K562 (cell line): ENCODE results near the gene RELL1. TPM values are rescaled to one million over a fixed set of nuclear protein-coding genes. Genes with fewer than 3 reads are reported as not detected.

ENCODE experiments used
- ATAC-seq: fragments of 200-7000 bp; cut with Tn5 transposase; 3 replicates; pipeline ENCODE4 v1.9.1; 2020; ENCODE audit warnings: moderate library complexity
- BruUV-seq: library from RNA; stranded (reverse); fragments of 400-500 nt; replicated peaks from 2 replicates; lab custom pipeline; 2021; lab: Mats Ljungman, UMichigan
- CTCF ChIA-PET: fragments of 300-600 bp; formaldehyde crosslinking; extraction: SDS; loops from one replicate; lab custom pipeline; 2021; ENCODE audit warnings: low intra/inter-chr PET ratio; lab: Yijun Ruan, JAX
- POLR2A ChIA-PET: fragments of 300-600, 350-650 bp; sonication (Branson Sonifier 250); formaldehyde crosslinking; extraction: SDS; loops from one replicate; lab custom pipeline; 2021; ENCODE audit warnings: antibody characterized with exemption, inconsistent platforms; lab: Yijun Ruan, JAX
- DNase-seq, 4 experiments: peaks; one replicate each; pipeline versions ENCODE4 v3.0.0 to v3.0.0-alpha.2; 2011 to 2018; ENCODE audit warnings: low spot score in 3 of 4, mixed read lengths in 3 of 4; ENCODE audit errors: extremely low read depth in 1 of 4
- FAIRE-seq: peaks from 2 replicates; lab custom pipeline; 2011; peaks lifted over from hg19 to GRCh38; lab: Jason Lieb, UNC
- H2AFZ ChIP-seq: 2 replicates; pipeline ENCODE4 v1.6.0; 2011; ENCODE audit warnings: low read depth, low read length, control low read depth, inconsistent platforms
- H3K27ac ChIP-seq: fragments of 200-600 bp; 3 replicates; pipeline ENCODE4 v1.8.0; 2011; ENCODE audit warnings: low read depth, mild to moderate bottlenecking, control low read depth, inconsistent platforms, low read length, moderate library complexity, mixed read lengths; ENCODE audit errors: extremely low read depth
- H3K27me3 ChIP-seq, 2 experiments: fragments of 300-600 bp in 1 of 2; 2 replicates in 1 of 2; 3 replicates in 1 of 2; pipeline versions ENCODE4 v1.6.0 to v1.8.0; 2011; ENCODE audit warnings: inconsistent platforms in 2 of 2, low read length in 2 of 2, mild to moderate bottlenecking in 1 of 2, mixed read lengths in 1 of 2, moderate library complexity in 1 of 2; ENCODE audit not compliant: control insufficient read depth in 2 of 2, insufficient read depth in 2 of 2
- H3K36me3 ChIP-seq: fragments of 300-600 bp; 3 replicates; pipeline ENCODE4 v1.8.0; 2011; ENCODE audit warnings: mild to moderate bottlenecking, low read length, inconsistent platforms; ENCODE audit not compliant: control insufficient read depth, insufficient read depth
- H3K4me1 ChIP-seq, 2 experiments: fragments of 200-600 bp in 1 of 2; replicated peaks in 1 of 2; 2 replicates in 1 of 2; 3 replicates in 1 of 2; pipeline versions ENCODE4 v1.5.1 to v1.8.0; 2011; ENCODE audit warnings: inconsistent platforms in 2 of 2, low read length in 2 of 2, mild to moderate bottlenecking in 1 of 2, mixed read lengths in 1 of 2, moderate library complexity in 1 of 2; ENCODE audit not compliant: control insufficient read depth in 2 of 2, insufficient read depth in 2 of 2
- H3K4me2 ChIP-seq: 2 replicates; pipeline ENCODE4 v1.6.1; 2011; ENCODE audit warnings: low read length, control low read depth, inconsistent platforms, mixed read lengths; ENCODE audit not compliant: insufficient read depth
- H3K4me3 ChIP-seq: fragments of 200-600 bp; sonication (generic), shearing (Covaris generic); 2 replicates; pipeline ENCODE4 v1.5.1; 2016; ENCODE audit warnings: control low read depth, inconsistent platforms
- H3K79me2 ChIP-seq: fragments of 200-600 bp; 3 replicates; pipeline ENCODE4 v1.8.0; 2011; ENCODE audit warnings: low read length, inconsistent platforms; ENCODE audit not compliant: control insufficient read depth, insufficient read depth
- H3K9ac ChIP-seq, 2 experiments: 2 replicates each; pipeline versions ENCODE4 v1.6.0 to v1.6.1; 2011; ENCODE audit warnings: low read depth in 2 of 2, low read length in 2 of 2, control low read depth in 1 of 2, inconsistent platforms in 1 of 2, mild to moderate bottlenecking in 1 of 2, mixed read lengths in 1 of 2; ENCODE audit not compliant: insufficient read depth in 1 of 2
- H3K9me1 ChIP-seq: one replicate; pipeline ENCODE4 v1.6.0; 2011; ENCODE audit warnings: inconsistent platforms, mild to moderate bottlenecking, low read length, moderate library complexity; ENCODE audit not compliant: control insufficient read depth, insufficient read depth
- H3K9me3 ChIP-seq: replicated peaks from 2 replicates; pipeline ENCODE4 v1.5.1; 2011; ENCODE audit warnings: low read depth, low read length, inconsistent platforms; ENCODE audit not compliant: control insufficient read depth, insufficient read depth
- H4K20me1 ChIP-seq: replicated peaks from 2 replicates; pipeline ENCODE4 v1.6.1; 2011; ENCODE audit warnings: low read length, inconsistent platforms, mixed read lengths; ENCODE audit not compliant: control insufficient read depth, insufficient read depth
- DDX20 ChIP-seq: fragments of 450-650 bp; IDR thresholded peaks from 2 replicates; pipeline ENCODE4 v1.6.1; 2016; ENCODE audit warnings: missing genetic modification characterization, low read depth, mild to moderate bottlenecking, missing compliant biosample characterization, moderate library complexity
- GATA2 ChIP-seq: sonication (generic); formaldehyde crosslinking; IDR thresholded peaks from 2 replicates; pipeline ENCODE4 v1.4.0; 2020; ENCODE audit warnings: mild to moderate bottlenecking, missing genetic modification reagents
- POLR2A ChIP-seq: fragments of 450-650 bp; conservative IDR thresholded peaks from 2 replicates; pipeline ENCODE4 v1.6.1; 2016
- POLR2B ChIP-seq: fragments of 450-650 bp; IDR thresholded peaks from 2 replicates; pipeline ENCODE4 v1.6.1; 2018; ENCODE audit warnings: low read depth; ENCODE audit not compliant: partially characterized antibody
- POLR3G ChIP-seq: IDR thresholded peaks from 2 replicates; pipeline ENCODE4 v1.6.1; 2011; ENCODE audit not compliant: insufficient read length, insufficient replicate concordance; ENCODE audit errors: extremely low read depth
- RBM39 ChIP-seq: fragments of 200-400 bp; formaldehyde crosslinking; optimal IDR thresholded peaks from 2 replicates; pipeline ENCODE3; 2018; ENCODE audit warnings: low read depth, low read length
- SMAD1 ChIP-seq: fragments of 150-350 bp; IDR thresholded peaks from 2 replicates; pipeline ENCODE4 v1.6.1; 2014; ENCODE audit warnings: low read length, low read depth; ENCODE audit not compliant: partially characterized antibody
- SMARCA5 ChIP-seq: fragments of 450-650 bp; IDR thresholded peaks from 2 replicates; pipeline ENCODE4 v1.6.1; 2016
- SUPT5H ChIP-seq: fragments of 450-650 bp; IDR thresholded peaks from 2 replicates; pipeline ENCODE4 v1.6.1; 2016
- ZNF165 ChIP-seq: fragments of 250-450 bp; sonication (Bioruptor Pico); IDR thresholded peaks from 2 replicates; pipeline ENCODE4 v1.4.0; 2020; ENCODE audit warnings: borderline replicate concordance
- WGBS: fragments of 100-300 bp; shearing (Covaris generic); methylation state at CpG from one replicate; pipeline ENCODE4 v1.1.6; 2016; ENCODE audit warnings: low coverage, mixed read lengths; ENCODE audit not compliant: insufficient coverage; ENCODE audit errors: missing lambda C conversion rate; 5-methylcytosine and 5-hydroxymethylcytosine counted together
- in situ Hi-C: fragments of 300-500 bp; cut with MboI; formaldehyde crosslinking; loops from 4 replicates; pipeline ENCODE4 v1.15.0; 2018; ENCODE audit warnings: inconsistent platforms, mixed read lengths
- intact Hi-C: fragments of 100-400 bp; cut with micrococcal nuclease; formaldehyde crosslinking; loops from 2 replicates; pipeline ENCODE4 v1.14.2; 2022
- polyA plus RNA-seq, 8 experiments: library from polyadenylated mRNA; depleted of rRNA in 4 of 8; stranded (reverse) in 5 of 8; unstranded in 3 of 8; fragments of >200 nt; fragmentation: Nextera tagmentation in 2 of 8; fragmentation: Illumina TruSeq in 1 of 8; extraction: Ambion mirVana in 2 of 8; extraction: Trizol in 1 of 8; gene quantifications; 2 replicates each; pipeline versions ENCODE4 v1.2.1 to v1.2.3, GENCODE V29; 2011 to 2014; ENCODE audit warnings: inconsistent platforms in 1 of 8, missing spikeins in 1 of 8
- total RNA-seq, 7 experiments: library from RNA; depleted of rRNA in 6 of 7; stranded (reverse); fragments of >200 nt in 6 of 7; fragmentation: Illumina TruSeq in 2 of 7; extraction: Trizol in 2 of 7; gene quantifications; 2 replicates each; pipeline versions ENCODE4 v1.2.1 to v1.2.3, GENCODE V29; 2011 to 2021; ENCODE audit warnings: low replicate concordance in 1 of 7
- TF ChIP-seq, protein P1 (sequence below): sonication (generic); formaldehyde crosslinking; IDR thresholded peaks from 2 replicates; pipeline ENCODE4 v1.8.1; 2022; ENCODE audit warnings: missing genetic modification reagents
- TF ChIP-seq, protein P2 (sequence below): sonication (generic); formaldehyde crosslinking; IDR thresholded peaks from 2 replicates; pipeline ENCODE4 v1.8.0; 2022; ENCODE audit warnings: missing genetic modification reagents, mild to moderate bottlenecking, moderate library complexity, borderline replicate concordance
- TF ChIP-seq, protein P3 (sequence below): sonication (generic); formaldehyde crosslinking; IDR thresholded peaks from 2 replicates; pipeline ENCODE4 v1.8.0; 2022; ENCODE audit warnings: missing genetic modification reagents, mild to moderate bottlenecking, borderline replicate concordance
- TF ChIP-seq, protein P4 (sequence below), 2 experiments: IDR thresholded peaks; 2 replicates each; pipeline ENCODE4 v1.6.1; 2012; ENCODE audit warnings: improper control_type of control experiment in 2 of 2, low read depth in 2 of 2, low read length in 2 of 2, borderline replicate concordance in 1 of 2

The RELL1 gene
- total and polyA plus RNA-seq, 9 of the 15 experiments (the other 6 are each of a cell fraction or from before 2014, with no cell fraction given), result 0.06 to 3.5 (median 1.7) TPM; not detected in 1

DNA sequence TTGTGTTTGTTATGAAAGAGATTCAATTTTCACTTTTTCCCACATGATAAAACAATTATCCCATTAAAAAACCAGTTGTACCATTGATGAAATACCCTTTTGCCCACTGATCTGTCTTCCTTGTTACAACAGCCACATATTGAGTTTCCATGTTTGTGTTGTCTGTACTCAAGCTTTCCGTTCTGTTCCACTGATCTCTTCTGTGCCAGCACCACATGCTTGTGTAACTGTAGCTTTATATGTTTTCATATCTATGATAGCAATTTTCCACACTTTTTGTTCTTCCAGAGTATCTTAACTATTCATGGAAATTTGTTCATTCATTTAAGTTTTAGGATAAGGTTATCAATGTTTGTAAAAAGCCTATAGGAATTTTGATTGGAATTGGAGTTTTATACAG lies 24.3 kb upstream of the RELL1 start:
- Histone ChIP-seq H3K9ac (no peak overlapping the region), H3K4me3 (no peak overlapping the region), H3K9me1 (no peaks in the 10 kb centered on the region), H4K20me1 (no peaks in the 10 kb centered on the region), H3K4me2 (no peak overlapping the region), H3K27ac (no peak overlapping the region), H3K36me3 (no peaks in the 10 kb centered on the region), H2AFZ (no peak overlapping the region), H3K79me2 (no peaks in the 10 kb centered on the region), H3K4me1 (no peaks in the 10 kb centered on the region), H3K9me3 (no peaks in the 10 kb centered on the region), H3K27me3 (peaks cover 4 to 7% of the 10 kb centered on the region in 2 experiments; a peak in 3 of 5 replicates)
- no peak for DNase-seq
- ATAC-seq, result no peak
- ChIA-PET POLR2A (no interaction called here), CTCF (no interaction called here)
- WGBS, result 0% methylated on average over 1 of the region's 1 CpG
- TF ChIP-seq SMAD1, result no peak
- TF ChIP-seq RBM39, result no peak
- TF ChIP-seq, protein P1, sequence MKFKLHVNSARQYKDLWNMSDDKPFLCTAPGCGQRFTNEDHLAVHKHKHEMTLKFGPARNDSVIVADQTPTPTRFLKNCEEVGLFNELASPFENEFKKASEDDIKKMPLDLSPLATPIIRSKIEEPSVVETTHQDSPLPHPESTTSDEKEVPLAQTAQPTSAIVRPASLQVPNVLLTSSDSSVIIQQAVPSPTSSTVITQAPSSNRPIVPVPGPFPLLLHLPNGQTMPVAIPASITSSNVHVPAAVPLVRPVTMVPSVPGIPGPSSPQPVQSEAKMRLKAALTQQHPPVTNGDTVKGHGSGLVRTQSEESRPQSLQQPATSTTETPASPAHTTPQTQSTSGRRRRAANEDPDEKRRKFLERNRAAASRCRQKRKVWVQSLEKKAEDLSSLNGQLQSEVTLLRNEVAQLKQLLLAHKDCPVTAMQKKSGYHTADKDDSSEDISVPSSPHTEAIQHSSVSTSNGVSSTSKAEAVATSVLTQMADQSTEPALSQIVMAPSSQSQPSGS (CRISPR knock-in tag), result no peak
- TF ChIP-seq, protein P2, sequence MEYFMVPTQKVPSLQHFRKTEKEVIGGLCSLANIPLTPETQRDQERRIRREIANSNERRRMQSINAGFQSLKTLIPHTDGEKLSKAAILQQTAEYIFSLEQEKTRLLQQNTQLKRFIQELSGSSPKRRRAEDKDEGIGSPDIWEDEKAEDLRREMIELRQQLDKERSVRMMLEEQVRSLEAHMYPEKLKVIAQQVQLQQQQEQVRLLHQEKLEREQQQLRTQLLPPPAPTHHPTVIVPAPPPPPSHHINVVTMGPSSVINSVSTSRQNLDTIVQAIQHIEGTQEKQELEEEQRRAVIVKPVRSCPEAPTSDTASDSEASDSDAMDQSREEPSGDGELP (CRISPR knock-in tag), result no peak
- no peak for TF ChIP-seq POLR3G
- no peak for TF ChIP-seq GATA2
- TF ChIP-seq, protein P3, sequence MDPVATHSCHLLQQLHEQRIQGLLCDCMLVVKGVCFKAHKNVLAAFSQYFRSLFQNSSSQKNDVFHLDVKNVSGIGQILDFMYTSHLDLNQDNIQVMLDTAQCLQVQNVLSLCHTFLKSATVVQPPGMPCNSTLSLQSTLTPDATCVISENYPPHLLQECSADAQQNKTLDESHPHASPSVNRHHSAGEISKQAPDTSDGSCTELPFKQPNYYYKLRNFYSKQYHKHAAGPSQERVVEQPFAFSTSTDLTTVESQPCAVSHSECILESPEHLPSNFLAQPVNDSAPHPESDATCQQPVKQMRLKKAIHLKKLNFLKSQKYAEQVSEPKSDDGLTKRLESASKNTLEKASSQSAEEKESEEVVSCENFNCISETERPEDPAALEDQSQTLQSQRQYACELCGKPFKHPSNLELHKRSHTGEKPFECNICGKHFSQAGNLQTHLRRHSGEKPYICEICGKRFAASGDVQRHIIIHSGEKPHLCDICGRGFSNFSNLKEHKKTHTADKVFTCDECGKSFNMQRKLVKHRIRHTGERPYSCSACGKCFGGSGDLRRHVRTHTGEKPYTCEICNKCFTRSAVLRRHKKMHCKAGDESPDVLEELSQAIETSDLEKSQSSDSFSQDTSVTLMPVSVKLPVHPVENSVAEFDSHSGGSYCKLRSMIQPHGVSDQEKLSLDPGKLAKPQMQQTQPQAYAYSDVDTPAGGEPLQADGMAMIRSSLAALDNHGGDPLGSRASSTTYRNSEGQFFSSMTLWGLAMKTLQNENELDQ, result no peak
- TF ChIP-seq DDX20 (tag), result no peak
- no peak for TF ChIP-seq ZNF165
- TF ChIP-seq SMARCA5, result no peak
- TF ChIP-seq SUPT5H, result no peak
- TF ChIP-seq, protein P4, sequence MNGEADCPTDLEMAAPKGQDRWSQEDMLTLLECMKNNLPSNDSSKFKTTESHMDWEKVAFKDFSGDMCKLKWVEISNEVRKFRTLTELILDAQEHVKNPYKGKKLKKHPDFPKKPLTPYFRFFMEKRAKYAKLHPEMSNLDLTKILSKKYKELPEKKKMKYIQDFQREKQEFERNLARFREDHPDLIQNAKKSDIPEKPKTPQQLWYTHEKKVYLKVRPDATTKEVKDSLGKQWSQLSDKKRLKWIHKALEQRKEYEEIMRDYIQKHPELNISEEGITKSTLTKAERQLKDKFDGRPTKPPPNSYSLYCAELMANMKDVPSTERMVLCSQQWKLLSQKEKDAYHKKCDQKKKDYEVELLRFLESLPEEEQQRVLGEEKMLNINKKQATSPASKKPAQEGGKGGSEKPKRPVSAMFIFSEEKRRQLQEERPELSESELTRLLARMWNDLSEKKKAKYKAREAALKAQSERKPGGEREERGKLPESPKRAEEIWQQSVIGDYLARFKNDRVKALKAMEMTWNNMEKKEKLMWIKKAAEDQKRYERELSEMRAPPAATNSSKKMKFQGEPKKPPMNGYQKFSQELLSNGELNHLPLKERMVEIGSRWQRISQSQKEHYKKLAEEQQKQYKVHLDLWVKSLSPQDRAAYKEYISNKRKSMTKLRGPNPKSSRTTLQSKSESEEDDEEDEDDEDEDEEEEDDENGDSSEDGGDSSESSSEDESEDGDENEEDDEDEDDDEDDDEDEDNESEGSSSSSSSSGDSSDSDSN (IDR thresholded peaks at IDR 0.05; ENCODE audit: borderline replicate concordance in 1 of 2, low read depth in 2 of 2, low read length in 2 of 2), result no peak
- TF ChIP-seq POLR2A, result no peak
- no peak for TF ChIP-seq POLR2B
- no peak for FAIRE-seq
- in situ Hi-C loops, result no loop called here
- intact Hi-C loops, result no loop called here
- BruUV-seq, result no TSS peak
